DOHH2 (cell line): ENCODE results near the gene HNRNPA0.

Experiments used
- H3F3A ChIP-seq: fragments of 200-600 bp; sonication (generic), shearing (Covaris generic); 2 replicates; pipeline ENCODE4 v1.6.0; 2016; ENCODE audit warnings: antibody characterized with exemption, mild to moderate bottlenecking; ENCODE audit not compliant: control insufficient read depth, insufficient read depth
- H3K27ac ChIP-seq: fragments of 200-600 bp; sonication (generic); 2 replicates; pipeline ENCODE4 v1.5.1; 2014; ENCODE audit warnings: low read depth, mild to moderate bottlenecking, low read length, moderate library complexity
- H3K27me3 ChIP-seq: fragments of 200-600 bp; sonication (generic); 2 replicates; pipeline ENCODE4 v1.6.1; 2014; ENCODE audit warnings: mild to moderate bottlenecking, low read length, mixed read lengths; ENCODE audit not compliant: control insufficient read depth
- H3K36me3 ChIP-seq: fragments of 200-600 bp; sonication (generic); 2 replicates; pipeline ENCODE4 v1.6.1; 2014; ENCODE audit warnings: mild to moderate bottlenecking, low read length, moderate library complexity, mixed read lengths; ENCODE audit not compliant: control insufficient read depth
- H3K4me1 ChIP-seq: fragments of 200-600 bp; sonication (generic); 2 replicates; pipeline ENCODE4 v1.6.1; 2014; ENCODE audit warnings: mild to moderate bottlenecking, low read length, mixed read lengths; ENCODE audit not compliant: control insufficient read depth
- H3K4me2 ChIP-seq: fragments of 200-600 bp; sonication (generic); 2 replicates; pipeline ENCODE4 v1.6.0; 2014; ENCODE audit warnings: mild to moderate bottlenecking, low read length, moderate library complexity
- H3K4me3 ChIP-seq: fragments of 200-600 bp; sonication (generic); 2 replicates; pipeline ENCODE4 v1.5.1; 2014; ENCODE audit warnings: mild to moderate bottlenecking, low read length, mixed read lengths
- H3K79me2 ChIP-seq: fragments of 200-600 bp; sonication (generic); 2 replicates; pipeline ENCODE4 v1.6.1; 2014; ENCODE audit warnings: mild to moderate bottlenecking, low read length, mixed read lengths; ENCODE audit not compliant: control insufficient read depth
- H3K9me2 ChIP-seq: fragments of 200-600 bp; sonication (generic); replicated peaks from 2 replicates; pipeline ENCODE4 v1.6.1; 2014; ENCODE audit warnings: mild to moderate bottlenecking, low read length, mixed read lengths; ENCODE audit not compliant: control insufficient read depth
- H3K9me3 ChIP-seq: fragments of 200-600 bp; sonication (generic); 2 replicates; pipeline ENCODE4 v1.6.1; 2014; ENCODE audit warnings: antibody characterized with exemption, low read length, mixed read lengths; ENCODE audit not compliant: control insufficient read depth, insufficient read depth
- H4K20me1 ChIP-seq: fragments of 200-600 bp; sonication (generic); 2 replicates; pipeline ENCODE4 v1.6.0; 2014; ENCODE audit warnings: low read depth, mild to moderate bottlenecking, antibody characterized with exemption, low read length, moderate library complexity; ENCODE audit not compliant: control insufficient read depth, insufficient read depth
- EZH2phosphoT487 ChIP-seq: fragments of 200-600 bp; sonication (generic); IDR thresholded peaks from 2 replicates; pipeline ENCODE4 v1.6.1; 2017; ENCODE audit warnings: borderline replicate concordance, mild to moderate bottlenecking, antibody characterized with exemption, low read length, moderate library complexity, mixed read lengths
- TF ChIP-seq, protein P1 (sequence below): fragments of 200-600 bp; sonication (generic); IDR thresholded peaks from one replicate; pipeline ENCODE4 v1.5.1; 2014; ENCODE audit warnings: antibody characterized with exemption, mild to moderate bottlenecking, low read depth, low read length; ENCODE audit not compliant: poor library complexity, severe bottlenecking

Gene HNRNPA0

DNA sequence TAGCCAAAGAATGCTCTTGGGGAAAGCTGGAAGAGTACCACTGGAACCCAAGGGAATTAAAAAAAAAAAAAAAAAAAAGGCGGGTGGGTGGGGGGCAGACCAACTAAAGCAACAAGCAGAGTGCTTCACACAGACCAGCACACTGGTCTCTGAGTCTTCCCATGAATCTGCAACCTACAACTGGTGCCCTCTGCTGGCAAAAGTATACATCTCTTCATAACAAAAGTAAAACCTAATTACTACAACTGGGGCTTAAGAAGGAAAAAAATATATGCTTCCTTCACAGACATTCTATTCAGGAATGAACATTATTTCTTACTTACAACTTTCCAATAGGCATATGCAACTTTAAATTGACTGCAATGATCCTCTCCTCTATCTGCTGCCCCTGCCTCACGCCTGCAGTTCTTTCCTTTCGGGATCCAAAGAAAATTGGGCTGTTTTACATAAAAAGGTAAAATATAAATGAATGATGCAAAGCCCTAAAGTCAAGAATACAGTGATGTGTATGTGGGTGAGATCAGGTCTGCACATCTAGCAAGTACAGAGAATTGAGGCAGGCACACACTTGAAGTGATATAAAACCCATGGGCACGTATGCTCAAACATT, 11.0 kb downstream of the HNRNPA0 start:
- peaks cover 30% of the 10 kb centered on the region for H3F3A ChIP-seq
- no peak overlapping the region for H3K4me3 ChIP-seq
- H3K36me3 ChIP-seq = no peaks in the 10 kb centered on the region
- peaks cover 3% of the 10 kb centered on the region; the same call in 1 of the 2 replicates for H4K20me1 ChIP-seq
- H3K4me2 ChIP-seq = no peak overlapping the region
- TF ChIP-seq, protein P1, sequence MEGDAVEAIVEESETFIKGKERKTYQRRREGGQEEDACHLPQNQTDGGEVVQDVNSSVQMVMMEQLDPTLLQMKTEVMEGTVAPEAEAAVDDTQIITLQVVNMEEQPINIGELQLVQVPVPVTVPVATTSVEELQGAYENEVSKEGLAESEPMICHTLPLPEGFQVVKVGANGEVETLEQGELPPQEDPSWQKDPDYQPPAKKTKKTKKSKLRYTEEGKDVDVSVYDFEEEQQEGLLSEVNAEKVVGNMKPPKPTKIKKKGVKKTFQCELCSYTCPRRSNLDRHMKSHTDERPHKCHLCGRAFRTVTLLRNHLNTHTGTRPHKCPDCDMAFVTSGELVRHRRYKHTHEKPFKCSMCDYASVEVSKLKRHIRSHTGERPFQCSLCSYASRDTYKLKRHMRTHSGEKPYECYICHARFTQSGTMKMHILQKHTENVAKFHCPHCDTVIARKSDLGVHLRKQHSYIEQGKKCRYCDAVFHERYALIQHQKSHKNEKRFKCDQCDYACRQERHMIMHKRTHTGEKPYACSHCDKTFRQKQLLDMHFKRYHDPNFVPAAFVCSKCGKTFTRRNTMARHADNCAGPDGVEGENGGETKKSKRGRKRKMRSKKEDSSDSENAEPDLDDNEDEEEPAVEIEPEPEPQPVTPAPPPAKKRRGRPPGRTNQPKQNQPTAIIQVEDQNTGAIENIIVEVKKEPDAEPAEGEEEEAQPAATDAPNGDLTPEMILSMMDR = peak; percentile 62
- no peak for TF ChIP-seq EZH2phosphoT487
- H3K79me2 ChIP-seq = no peaks in the 10 kb centered on the region
- H3K27ac ChIP-seq = no peak overlapping the region
- no peaks in the 10 kb centered on the region for H3K4me1 ChIP-seq
- H3K9me2 ChIP-seq = no peaks in the 10 kb centered on the region
- H3K27me3 ChIP-seq = no peaks in the 10 kb centered on the region
- no peaks in the 10 kb centered on the region for H3K9me3 ChIP-seq

DNA sequence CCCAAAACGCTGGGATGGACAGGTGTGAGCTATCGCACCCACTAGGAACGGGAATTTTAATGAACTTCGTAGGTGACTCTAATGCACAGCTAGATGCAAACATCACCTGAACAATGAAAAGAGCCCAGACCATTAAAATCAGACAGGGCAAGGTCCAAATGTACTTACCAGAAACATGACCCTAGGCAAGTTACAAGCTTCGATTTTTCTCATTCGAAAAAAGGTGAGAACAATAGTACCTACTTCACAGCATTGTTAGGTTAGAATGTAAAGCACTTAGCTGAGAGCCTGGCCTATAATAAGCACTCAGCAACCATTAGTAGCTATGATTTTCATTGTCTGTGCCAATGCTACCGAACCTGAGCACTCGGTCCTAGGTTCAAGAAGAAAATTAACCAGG, 12.4 kb downstream of the HNRNPA0 start:
- no peak overlapping the region for H3K4me2 ChIP-seq

DNA sequence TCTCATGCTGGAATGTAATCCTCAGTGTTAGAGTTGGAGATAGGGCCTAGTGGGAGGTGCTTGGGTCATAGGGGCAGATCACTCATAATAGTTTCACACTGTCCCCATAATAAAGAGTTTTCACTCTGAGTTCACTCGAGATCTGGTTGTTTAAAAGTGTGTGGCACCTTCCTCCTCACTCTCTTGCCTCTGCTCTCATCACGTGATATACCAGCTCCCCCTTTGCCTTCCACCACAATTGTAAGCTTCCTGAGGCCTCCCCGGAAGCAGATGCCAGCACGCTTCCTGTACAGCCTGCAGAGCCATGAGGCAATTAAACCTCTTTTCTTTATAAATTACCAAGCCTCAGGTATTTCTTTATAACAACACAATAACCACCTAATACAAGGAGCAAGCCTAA, 14.4 kb downstream of the HNRNPA0 start:
- H3K9me2 ChIP-seq = no peaks in the 10 kb centered on the region
- no peaks in the 10 kb centered on the region for H3K36me3 ChIP-seq
- H3K27me3 ChIP-seq = 0 out of 2 replicates have a peak, but pooled peaks cover 7% of the 10 kb centered on the region
- H3K4me1 ChIP-seq = peaks cover 11% of the 10 kb centered on the region
- H3K4me3 ChIP-seq = no peak overlapping the region
- TF ChIP-seq, protein P1 = no peak
- no peak for TF ChIP-seq EZH2phosphoT487
- no peak overlapping the region for H3K27ac ChIP-seq
- no peaks in the 10 kb centered on the region for H4K20me1 ChIP-seq
- H3K9me3 ChIP-seq = no peaks in the 10 kb centered on the region
- H3K4me2 ChIP-seq = no peak overlapping the region
- peaks cover under 1% of the 10 kb centered on the region; the same call in 1 of the 2 replicates for H3F3A ChIP-seq
- H3K79me2 ChIP-seq = no peaks in the 10 kb centered on the region

More for the DNA sequence above, 12.4 kb downstream of the HNRNPA0 start:
- H3K27ac ChIP-seq = no peak overlapping the region
- H3K79me2 ChIP-seq = no peaks in the 10 kb centered on the region
- no peaks in the 10 kb centered on the region for H3K27me3 ChIP-seq
- no peaks in the 10 kb centered on the region for H3K36me3 ChIP-seq
- TF ChIP-seq, protein P1 = no peak
- TF ChIP-seq EZH2phosphoT487 = no peak
- no peak overlapping the region for H3K4me3 ChIP-seq
- H3K9me2 ChIP-seq = no peaks in the 10 kb centered on the region
- no peaks in the 10 kb centered on the region for H3K9me3 ChIP-seq
- H3F3A ChIP-seq = peaks cover 17% of the 10 kb centered on the region
- H4K20me1 ChIP-seq = 0 out of 2 replicates have a peak, but pooled peaks cover 2% of the 10 kb centered on the region
- H3K4me1 ChIP-seq = no peaks in the 10 kb centered on the region
